ENCODE measurements around the gene COL6A2. TPM values are rescaled to one million over a fixed set of nuclear protein-coding genes. Genes with fewer than 3 reads are reported as not detected.
"Not testable (repeated sequence)": the region's sequence is repeated elsewhere in the genome, so short reads cannot be mapped to it uniquely, and the experiment has no call there.

COL6A2 gene
- total and polyA plus RNA-seq, 4 donors = 88.8 to 466 (median 185) TPM

- no peaks in the 10 kb centered on the region for H3K36me3 ChIP-seq (ENCODE audit: control insufficient read depth, insufficient read depth, low read length)
- no peaks in the 10 kb centered on the region for H3K27me3 ChIP-seq (ENCODE audit: control insufficient read depth, insufficient read depth, low read length)
- WGBS (ENCODE audit: insufficient coverage) = 70% methylated on average over 29 of the region's 29 CpGs
- no peak for DNase-seq (ENCODE audit: low read depth in 4 of 6, low spot score in 6 of 6)
- H3K27ac ChIP-seq (ENCODE audit: low read depth, low read length) = peak overlapping the region; percentile 57
- peaks cover 3% of the 10 kb centered on the region for H3K9me3 ChIP-seq (ENCODE audit: control insufficient read depth, insufficient read depth, low read length)
- peaks cover 36% of the 10 kb centered on the region for H3K4me1 ChIP-seq (ENCODE audit: control insufficient read depth, insufficient read depth, low read length)
- H3K4me3 ChIP-seq (ENCODE audit: low read depth, low read length) = no peak overlapping the region
Observed at GRCh38 chr21:46083791-46084561, 13.9 kb upstream of the COL6A2 start.

- Histone ChIP-seq H3K27me3 (ENCODE audit: control insufficient read depth, insufficient read depth, low read length) (no peaks in the 10 kb centered on the region), H3K27ac (ENCODE audit: low read depth, low read length) (no peak overlapping the region), H3K4me3 (ENCODE audit: low read depth, low read length) (no peak overlapping the region), H3K4me1 (ENCODE audit: control insufficient read depth, insufficient read depth, low read length) (peaks cover 30% of the 10 kb centered on the region), H3K36me3 (ENCODE audit: control insufficient read depth, insufficient read depth, low read length) (no peaks in the 10 kb centered on the region), H3K9me3 (ENCODE audit: control insufficient read depth, insufficient read depth, low read length) (peaks cover 5% of the 10 kb centered on the region)
- WGBS (ENCODE audit: insufficient coverage) = 85% methylated on average over 10 of the region's 10 CpGs
- DNase-seq (ENCODE audit: low read depth in 4 of 6, low spot score in 6 of 6) = no peak
Observed at GRCh38 chr21:46084709-46085108, 13.2 kb upstream of the COL6A2 start.

GRCh38 chr21:46085259-46085658 is 12.7 kb upstream of the COL6A2 start:
- H3K4me3 ChIP-seq (ENCODE audit: low read depth, low read length); H3K27ac ChIP-seq (ENCODE audit: low read depth, low read length); DNase-seq (ENCODE audit: low read depth in 4 of 6, low spot score in 6 of 6); H3K9me3 ChIP-seq (ENCODE audit: control insufficient read depth, insufficient read depth, low read length); H3K27me3 ChIP-seq (ENCODE audit: control insufficient read depth, insufficient read depth, low read length); H3K36me3 ChIP-seq (ENCODE audit: control insufficient read depth, insufficient read depth, low read length): not testable (repeated sequence)
- 45% methylated on average over 2 of the region's 5 CpGs for WGBS (ENCODE audit: insufficient coverage)
- peaks cover 24% of the 10 kb centered on the region for H3K4me1 ChIP-seq (ENCODE audit: control insufficient read depth, insufficient read depth, low read length)

DNA sequence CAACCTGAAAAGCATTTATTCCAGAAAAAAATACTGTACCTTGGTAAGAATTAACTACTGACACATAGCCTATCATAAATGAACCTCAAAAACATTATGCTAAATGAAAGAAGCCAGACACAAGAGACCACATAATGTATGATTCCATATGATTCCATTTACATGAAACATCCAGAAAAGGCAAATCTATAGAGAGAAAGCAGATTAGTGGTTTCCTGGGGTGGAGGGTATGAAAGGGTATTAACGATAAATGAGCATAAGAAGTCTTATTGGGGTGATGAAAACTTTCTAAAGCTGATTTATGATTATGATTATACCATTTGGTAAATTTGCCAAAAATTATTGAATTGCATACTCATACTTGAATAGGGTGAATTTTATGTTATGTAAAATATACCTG is 10.3 kb upstream of the COL6A2 start:
- H3K36me3 ChIP-seq (ENCODE audit: control insufficient read depth, insufficient read depth, low read length) = no peaks in the 10 kb centered on the region
- H3K27ac ChIP-seq (ENCODE audit: low read depth, low read length) = no peak overlapping the region
- no CpG with 5 or more reads among the region's 1 CpG for WGBS (ENCODE audit: insufficient coverage)
- no peaks in the 10 kb centered on the region for H3K27me3 ChIP-seq (ENCODE audit: control insufficient read depth, insufficient read depth, low read length)
- H3K9me3 ChIP-seq (ENCODE audit: control insufficient read depth, insufficient read depth, low read length) = peaks cover 5% of the 10 kb centered on the region
- peaks cover 16% of the 10 kb centered on the region for H3K4me1 ChIP-seq (ENCODE audit: control insufficient read depth, insufficient read depth, low read length)
- no peak overlapping the region for H3K4me3 ChIP-seq (ENCODE audit: low read depth, low read length)
- DNase-seq (ENCODE audit: low read depth in 4 of 6, low spot score in 6 of 6) = no peak

GRCh38 chr21:46088189-46088588 is 9.7 kb upstream of the COL6A2 start:
- no peak for DNase-seq (ENCODE audit: low read depth in 4 of 6, low spot score in 6 of 6)
- H3K4me3 ChIP-seq (ENCODE audit: low read depth, low read length) = no peak overlapping the region
- H3K27me3 ChIP-seq (ENCODE audit: control insufficient read depth, insufficient read depth, low read length) = no peaks in the 10 kb centered on the region
- H3K4me1 ChIP-seq (ENCODE audit: control insufficient read depth, insufficient read depth, low read length) = peaks cover 12% of the 10 kb centered on the region
- no peak overlapping the region for H3K27ac ChIP-seq (ENCODE audit: low read depth, low read length)
- peaks cover 5% of the 10 kb centered on the region for H3K9me3 ChIP-seq (ENCODE audit: control insufficient read depth, insufficient read depth, low read length)
- WGBS (ENCODE audit: insufficient coverage) = no CpG with 5 or more reads among the region's 2 CpGs
- no peaks in the 10 kb centered on the region for H3K36me3 ChIP-seq (ENCODE audit: control insufficient read depth, insufficient read depth, low read length)

DNA sequence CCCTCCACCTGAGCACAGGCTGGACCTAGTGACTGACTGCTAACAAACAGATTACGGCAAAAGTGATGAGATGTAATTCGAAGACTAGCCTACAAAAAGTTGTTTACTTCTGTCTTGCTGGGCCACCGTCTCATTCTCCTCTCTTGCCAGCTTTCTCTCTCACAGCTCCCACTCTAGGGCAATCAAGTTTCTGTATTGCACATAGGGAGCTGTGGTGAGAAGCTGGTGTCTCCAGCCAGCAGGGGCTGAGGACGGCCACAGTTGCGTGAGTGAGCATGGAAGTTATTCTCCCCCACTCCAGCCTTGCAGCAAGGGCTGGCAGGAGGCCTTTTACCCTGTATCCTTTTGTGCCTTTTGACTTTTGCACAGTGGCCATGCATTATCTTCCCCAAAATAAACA is 8.6 kb upstream of the COL6A2 start:
- no CpG with 5 or more reads among the region's 5 CpGs for WGBS (ENCODE audit: insufficient coverage)
- H3K27me3 ChIP-seq (ENCODE audit: control insufficient read depth, insufficient read depth, low read length) = no peaks in the 10 kb centered on the region
- H3K27ac ChIP-seq (ENCODE audit: low read depth, low read length) = no peak overlapping the region
- H3K36me3 ChIP-seq (ENCODE audit: control insufficient read depth, insufficient read depth, low read length) = no peaks in the 10 kb centered on the region
- H3K4me3 ChIP-seq (ENCODE audit: low read depth, low read length) = no peak overlapping the region
- H3K4me1 ChIP-seq (ENCODE audit: control insufficient read depth, insufficient read depth, low read length) = peaks cover under 1% of the 10 kb centered on the region
- no peak for DNase-seq (ENCODE audit: low read depth in 4 of 6, low spot score in 6 of 6)
- peaks cover 5% of the 10 kb centered on the region for H3K9me3 ChIP-seq (ENCODE audit: control insufficient read depth, insufficient read depth, low read length)

GRCh38 chr21:46091118-46091517 is 6.8 kb upstream of the COL6A2 start:
- no peak overlapping the region for H3K27ac ChIP-seq (ENCODE audit: low read depth, low read length)
- 78% methylated on average over 2 of the region's 4 CpGs for WGBS (ENCODE audit: insufficient coverage)
- no peak overlapping the region for H3K4me3 ChIP-seq (ENCODE audit: low read depth, low read length)
- H3K27me3 ChIP-seq (ENCODE audit: control insufficient read depth, insufficient read depth, low read length) = no peaks in the 10 kb centered on the region
- H3K36me3 ChIP-seq (ENCODE audit: control insufficient read depth, insufficient read depth, low read length) = no peaks in the 10 kb centered on the region
- H3K4me1 ChIP-seq (ENCODE audit: control insufficient read depth, insufficient read depth, low read length) = no peaks in the 10 kb centered on the region
- no peak for DNase-seq (ENCODE audit: low read depth in 4 of 6, low spot score in 6 of 6)
- H3K9me3 ChIP-seq (ENCODE audit: control insufficient read depth, insufficient read depth, low read length) = peaks cover 2% of the 10 kb centered on the region

- Histone ChIP-seq H3K4me3 (ENCODE audit: low read depth, low read length) (no peak overlapping the region), H3K9me3 (ENCODE audit: control insufficient read depth, insufficient read depth, low read length) (peaks cover 2% of the 10 kb centered on the region), H3K36me3 (ENCODE audit: control insufficient read depth, insufficient read depth, low read length) (no peaks in the 10 kb centered on the region), H3K4me1 (ENCODE audit: control insufficient read depth, insufficient read depth, low read length) (no peaks in the 10 kb centered on the region), H3K27me3 (ENCODE audit: control insufficient read depth, insufficient read depth, low read length) (no peaks in the 10 kb centered on the region), H3K27ac (ENCODE audit: low read depth, low read length) (no peak overlapping the region)
- DNase-seq (ENCODE audit: low read depth in 4 of 6, low spot score in 6 of 6) = no peak
- WGBS (ENCODE audit: insufficient coverage) = 91% methylated on average over 4 of the region's 8 CpGs
Observed at GRCh38 chr21:46091631-46092025, 6.3 kb upstream of the COL6A2 start.

GRCh38 chr21:46092026-46092764 is 5.7 kb upstream of the COL6A2 start:
- peak in 1 of 6 donors; percentile 40 for DNase-seq (ENCODE audit: low read depth in 4 of 6, low spot score in 6 of 6)
- no peak overlapping the region for H3K4me3 ChIP-seq (ENCODE audit: low read depth, low read length)
- peak overlapping the region; percentile 33 for H3K27ac ChIP-seq (ENCODE audit: low read depth, low read length)
- H3K4me1 ChIP-seq (ENCODE audit: control insufficient read depth, insufficient read depth, low read length) = no peaks in the 10 kb centered on the region
- H3K36me3 ChIP-seq (ENCODE audit: control insufficient read depth, insufficient read depth, low read length) = no peaks in the 10 kb centered on the region
- peaks cover 2% of the 10 kb centered on the region for H3K9me3 ChIP-seq (ENCODE audit: control insufficient read depth, insufficient read depth, low read length)
- peaks cover under 1% of the 10 kb centered on the region for H3K27me3 ChIP-seq (ENCODE audit: control insufficient read depth, insufficient read depth, low read length)
- 82% methylated on average over 19 of the region's 23 CpGs for WGBS (ENCODE audit: insufficient coverage)

All from spinal cord (tissue), 10 donors.